ENCODE results near the gene HMCN2. TPM values are rescaled to one million over a fixed set of nuclear protein-coding genes. Genes with fewer than 3 reads are reported as not detected.

Gene HMCN2
- total and polyA plus RNA-seq, 4 donors, result 0.25 to 14.8 (median 4.6) TPM

DNA sequence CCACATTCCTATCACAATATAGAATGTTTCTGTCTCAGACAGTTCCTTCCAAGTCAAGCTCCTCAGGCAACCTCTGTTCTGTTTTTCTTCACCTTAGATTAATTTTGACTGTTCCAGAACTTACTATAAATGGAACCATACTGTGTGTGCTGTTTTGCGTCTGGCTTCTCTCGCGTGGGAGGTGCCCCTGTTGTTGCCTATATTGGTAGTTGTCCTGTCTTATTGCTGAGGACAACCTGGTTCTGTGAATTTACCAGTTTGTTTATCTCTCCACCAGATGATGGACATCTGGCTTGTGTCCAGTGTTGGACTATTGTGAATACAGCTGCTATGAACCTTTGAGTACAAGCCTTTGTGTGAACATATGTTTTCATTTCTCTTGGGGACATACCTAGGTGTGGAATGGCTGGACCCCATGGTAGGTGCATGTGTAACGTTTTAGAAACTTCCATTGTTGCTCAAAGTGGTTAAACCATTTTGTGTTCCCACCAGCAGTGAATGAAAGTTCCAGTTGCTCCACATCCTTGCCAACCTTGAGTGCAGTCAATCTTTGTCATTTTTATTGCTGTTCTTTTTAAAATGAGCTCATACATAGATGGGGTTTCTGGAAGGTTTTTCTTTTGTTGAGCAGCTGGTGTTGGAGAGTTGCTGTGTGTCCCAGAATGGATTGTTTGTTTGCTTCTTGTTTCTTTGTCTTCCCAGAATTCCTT lies 18.1 kb downstream of the HMCN2 start:
- no peak for DNase-seq
- 25 to 30% methylated on average over 4 of the region's 4 CpGs for WGBS, 2 donors
- H3K4me1 ChIP-seq (ENCODE audit: control insufficient read depth in 1 of 2, insufficient read depth in 2 of 2, low read length in 2 of 2), result no peaks in the 10 kb centered on the region

GRCh38 chr9:130284249-130284625 lies 18.7 kb downstream of the HMCN2 start:
- H3K27me3 ChIP-seq (ENCODE audit: control insufficient read depth in 1 of 2, insufficient read depth in 2 of 2, low read length in 1 of 2), result no peaks in the 10 kb centered on the region
- no peaks in the 10 kb centered on the region for H3K9me3 ChIP-seq (ENCODE audit: control insufficient read depth, low read length)
- no peaks in the 10 kb centered on the region for H3K36me3 ChIP-seq (ENCODE audit: control insufficient read depth in 1 of 2, insufficient read depth in 2 of 2, low read length in 1 of 2)
- H3K27ac ChIP-seq (ENCODE audit: low read depth in 1 of 2, low read length in 2 of 2), result no peak overlapping the region
- no peak for ATAC-seq (ENCODE audit: low FRiP score)
- 60 to 66% methylated on average over 10 of the region's 10 CpGs for WGBS, 2 donors
- intact Hi-C loops (cut with DNase I), result no loop called here
- H3K4me1 ChIP-seq (ENCODE audit: control insufficient read depth in 1 of 2, insufficient read depth in 2 of 2, low read length in 2 of 2), result no peaks in the 10 kb centered on the region
- no peak for DNase-seq
- H3K4me3 ChIP-seq (ENCODE audit: low read length in 2 of 2), result no peak overlapping the region

More for the DNA sequence above, 18.1 kb downstream of the HMCN2 start:
- Histone ChIP-seq H3K4me3 (ENCODE audit: low read length in 2 of 2) (no peak overlapping the region), H3K27me3 (ENCODE audit: control insufficient read depth in 1 of 2, insufficient read depth in 2 of 2, low read length in 1 of 2) (no peaks in the 10 kb centered on the region), H3K9me3 (ENCODE audit: control insufficient read depth, low read length) (no peaks in the 10 kb centered on the region), H3K27ac (ENCODE audit: low read depth in 1 of 2, low read length in 2 of 2) (no peak overlapping the region), H3K36me3 (ENCODE audit: control insufficient read depth in 1 of 2, insufficient read depth in 2 of 2, low read length in 1 of 2) (no peaks in the 10 kb centered on the region)
- ATAC-seq (ENCODE audit: low FRiP score), result no peak
- intact Hi-C loops (cut with DNase I), result no loop called here

DNA sequence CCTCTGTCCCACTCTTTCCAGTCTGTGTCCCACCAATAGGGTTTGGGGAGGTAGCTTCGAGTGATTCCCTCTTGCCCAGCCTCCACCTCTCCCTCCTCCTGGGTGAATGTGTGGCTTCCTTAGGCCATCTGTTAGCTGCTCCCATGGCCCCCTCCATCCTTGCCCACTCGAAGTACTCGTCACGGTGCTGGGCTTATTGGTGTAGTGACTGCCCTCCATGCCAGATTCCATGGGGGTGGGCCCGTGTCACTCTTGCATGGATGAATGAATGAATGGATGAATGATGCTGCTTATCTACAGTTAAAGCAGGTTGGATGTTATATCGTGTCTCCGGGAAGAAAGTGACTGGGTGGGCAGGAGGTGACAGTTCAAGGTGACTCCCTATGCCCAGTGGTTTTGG lies 19.1 kb downstream of the HMCN2 start:
- DNase-seq (no peak), ATAC-seq (ENCODE audit: low FRiP score) (no peak)
- WGBS, 2 donors, result 91 to 92% methylated on average over 7 of the region's 7 CpGs
- Histone ChIP-seq H3K4me1 (ENCODE audit: control insufficient read depth in 1 of 2, insufficient read depth in 2 of 2, low read length in 2 of 2) (no peaks in the 10 kb centered on the region), H3K4me3 (ENCODE audit: low read length in 2 of 2) (no peak overlapping the region), H3K9me3 (ENCODE audit: control insufficient read depth, low read length) (no peaks in the 10 kb centered on the region), H3K27ac (ENCODE audit: low read depth in 1 of 2, low read length in 2 of 2) (no peak overlapping the region), H3K36me3 (ENCODE audit: control insufficient read depth in 1 of 2, insufficient read depth in 2 of 2, low read length in 1 of 2) (no peaks in the 10 kb centered on the region), H3K27me3 (ENCODE audit: control insufficient read depth in 1 of 2, insufficient read depth in 2 of 2, low read length in 1 of 2) (no peaks in the 10 kb centered on the region)
- intact Hi-C loops (cut with DNase I), result no loop called here

DNA sequence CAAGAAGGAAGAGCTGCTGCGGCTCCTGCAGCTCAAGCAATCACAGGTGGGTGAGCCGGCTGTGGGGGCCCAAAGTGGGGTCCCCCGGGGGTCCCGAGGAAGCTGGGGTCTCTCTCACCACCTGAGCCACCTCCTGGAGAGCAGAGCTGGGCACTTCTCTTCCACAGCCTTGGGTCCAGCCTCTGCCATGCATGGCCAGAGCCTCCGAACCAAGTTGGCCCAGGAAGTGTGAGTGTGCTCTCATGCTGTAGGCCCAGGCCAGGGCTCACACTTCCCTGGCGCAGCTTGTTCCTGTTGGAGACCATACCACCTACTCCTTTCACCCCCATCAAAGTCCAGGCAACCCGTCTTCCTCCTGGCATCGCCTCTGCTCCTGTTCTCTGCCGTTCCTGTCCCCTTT lies 19.7 kb downstream of the HMCN2 start:
- 80 to 81% methylated on average over 9 of the region's 9 CpGs for WGBS, 2 donors
- ATAC-seq (ENCODE audit: low FRiP score), result no peak

GRCh38 chr9:130286072-130286770 lies 20.7 kb downstream of the HMCN2 start:
- intact Hi-C loops (cut with DNase I), result no loop called here
- Histone ChIP-seq H3K27ac (ENCODE audit: low read depth in 1 of 2, low read length in 2 of 2) (no peak overlapping the region), H3K27me3 (ENCODE audit: control insufficient read depth in 1 of 2, insufficient read depth in 2 of 2, low read length in 1 of 2) (no peaks in the 10 kb centered on the region), H3K36me3 (ENCODE audit: control insufficient read depth in 1 of 2, insufficient read depth in 2 of 2, low read length in 1 of 2) (no peaks in the 10 kb centered on the region), H3K9me3 (ENCODE audit: control insufficient read depth, low read length) (no peaks in the 10 kb centered on the region), H3K4me1 (ENCODE audit: control insufficient read depth in 1 of 2, insufficient read depth in 2 of 2, low read length in 2 of 2) (no peaks in the 10 kb centered on the region), H3K4me3 (ENCODE audit: low read length in 2 of 2) (no peak overlapping the region)
- 89 to 91% methylated on average over 17 of the region's 17 CpGs for WGBS, 2 donors
- ATAC-seq (ENCODE audit: low FRiP score), result no peak
- no peak for DNase-seq

More for the DNA sequence above, 19.7 kb downstream of the HMCN2 start:
- H3K27me3 ChIP-seq (ENCODE audit: control insufficient read depth in 1 of 2, insufficient read depth in 2 of 2, low read length in 1 of 2), result no peaks in the 10 kb centered on the region
- H3K4me1 ChIP-seq (ENCODE audit: control insufficient read depth in 1 of 2, insufficient read depth in 2 of 2, low read length in 2 of 2), result no peaks in the 10 kb centered on the region
- no peak overlapping the region for H3K27ac ChIP-seq (ENCODE audit: low read depth in 1 of 2, low read length in 2 of 2)
- intact Hi-C loops (cut with DNase I), result no loop called here
- DNase-seq, result no peak
- H3K36me3 ChIP-seq (ENCODE audit: control insufficient read depth in 1 of 2, insufficient read depth in 2 of 2, low read length in 1 of 2), result no peaks in the 10 kb centered on the region
- no peak overlapping the region for H3K4me3 ChIP-seq (ENCODE audit: low read length in 2 of 2)
- H3K9me3 ChIP-seq (ENCODE audit: control insufficient read depth, low read length), result no peaks in the 10 kb centered on the region

GRCh38 chr9:130286781-130287428 lies 21.3 kb downstream of the HMCN2 start:
- Histone ChIP-seq H3K4me1 (ENCODE audit: control insufficient read depth in 1 of 2, insufficient read depth in 2 of 2, low read length in 2 of 2) (no peaks in the 10 kb centered on the region), H3K36me3 (ENCODE audit: control insufficient read depth in 1 of 2, insufficient read depth in 2 of 2, low read length in 1 of 2) (no peaks in the 10 kb centered on the region), H3K27ac (ENCODE audit: low read depth in 1 of 2, low read length in 2 of 2) (no peak overlapping the region), H3K4me3 (ENCODE audit: low read length in 2 of 2) (no peak overlapping the region), H3K27me3 (ENCODE audit: control insufficient read depth in 1 of 2, insufficient read depth in 2 of 2, low read length in 1 of 2) (no peaks in the 10 kb centered on the region), H3K9me3 (ENCODE audit: control insufficient read depth, low read length) (no peaks in the 10 kb centered on the region)
- intact Hi-C loops (cut with DNase I), result no loop called here
- WGBS, 2 donors, result 91 to 97% methylated on average over 18 to 20 of the region's 20 CpGs
- ATAC-seq (ENCODE audit: low FRiP score) (no peak), DNase-seq (no peak)

GRCh38 chr9:130287736-130288135 lies 22.2 kb downstream of the HMCN2 start:
- 55 to 60% methylated on average over 6 of the region's 6 CpGs for WGBS, 2 donors
- no peaks in the 10 kb centered on the region for H3K36me3 ChIP-seq (ENCODE audit: control insufficient read depth in 1 of 2, insufficient read depth in 2 of 2, low read length in 1 of 2)
- no peaks in the 10 kb centered on the region for H3K27me3 ChIP-seq (ENCODE audit: control insufficient read depth in 1 of 2, insufficient read depth in 2 of 2, low read length in 1 of 2)
- intact Hi-C loops (cut with DNase I), result no loop called here
- no peaks in the 10 kb centered on the region for H3K9me3 ChIP-seq (ENCODE audit: control insufficient read depth, low read length)
- H3K4me1 ChIP-seq (ENCODE audit: control insufficient read depth in 1 of 2, insufficient read depth in 2 of 2, low read length in 2 of 2), result no peaks in the 10 kb centered on the region
- ATAC-seq (ENCODE audit: low FRiP score) (no peak), DNase-seq (no peak)
- H3K4me3 ChIP-seq (ENCODE audit: low read length in 2 of 2), result no peak overlapping the region
- H3K27ac ChIP-seq (ENCODE audit: low read depth in 1 of 2, low read length in 2 of 2), result no peak overlapping the region

DNA sequence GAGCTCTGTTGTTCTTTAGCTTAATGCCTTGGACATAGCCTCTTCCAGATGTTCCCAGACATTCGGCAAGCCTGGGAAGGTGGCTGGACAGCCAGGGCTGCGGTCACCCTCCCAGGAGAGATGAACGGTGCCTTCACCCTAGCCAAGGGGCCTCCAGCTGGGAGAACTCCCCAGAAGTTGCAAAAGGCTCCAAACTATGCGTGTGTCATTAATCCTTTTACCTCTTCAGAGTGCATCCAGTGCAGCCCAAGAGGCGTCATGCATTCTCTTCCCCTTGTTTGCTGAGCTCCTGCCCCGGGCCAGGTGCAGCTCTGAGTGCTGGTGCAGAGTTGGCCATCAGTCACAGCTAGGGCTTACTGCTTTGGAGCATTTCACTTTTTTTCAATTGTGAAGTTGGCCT lies 22.8 kb downstream of the HMCN2 start:
- Histone ChIP-seq H3K9me3 (ENCODE audit: control insufficient read depth, low read length) (no peaks in the 10 kb centered on the region), H3K36me3 (ENCODE audit: control insufficient read depth in 1 of 2, insufficient read depth in 2 of 2, low read length in 1 of 2) (no peaks in the 10 kb centered on the region), H3K4me3 (ENCODE audit: low read length in 2 of 2) (no peak overlapping the region), H3K27me3 (ENCODE audit: control insufficient read depth in 1 of 2, insufficient read depth in 2 of 2, low read length in 1 of 2) (no peaks in the 10 kb centered on the region), H3K27ac (ENCODE audit: low read depth in 1 of 2, low read length in 2 of 2) (no peak overlapping the region), H3K4me1 (ENCODE audit: control insufficient read depth in 1 of 2, insufficient read depth in 2 of 2, low read length in 2 of 2) (no peaks in the 10 kb centered on the region)
- intact Hi-C loops (cut with DNase I), result no loop called here
- WGBS, 2 donors, result 64 to 71% methylated on average over 6 of the region's 6 CpGs
- ATAC-seq (ENCODE audit: low FRiP score), result no peak
- no peak for DNase-seq

Measured in aorta (tissue), 5 donors.